SK-N-SH treated with all-trans-retinoic acid at 6 μM for 48 hours (cell line): Measurements from ENCODE around the gene NLGN2.

Source experiments
- ATAC-seq: fragments of 200-7000 bp; cut with Tn5 transposase; 3 replicates; pipeline ENCODE4 v1.9.1; 2020; ENCODE audit warnings: mild to moderate bottlenecking, moderate library complexity
- ARNTL ChIP-seq: fragments of 450-650 bp; formaldehyde crosslinking; IDR thresholded peaks from 2 replicates; pipeline ENCODE4 v1.5.0; 2020; ENCODE audit warnings: low read depth, mild to moderate bottlenecking, moderate library complexity, borderline replicate concordance
- BACH2 ChIP-seq: fragments of 250-450 bp; sonication (Bioruptor Pico); IDR thresholded peaks from 2 replicates; pipeline ENCODE4 v1.9.0; 2021; ENCODE audit warnings: mild to moderate bottlenecking, borderline replicate concordance
- CREB5 ChIP-seq: fragments of 250-450 bp; sonication (Bioruptor Pico); IDR thresholded peaks from 2 replicates; pipeline ENCODE4 v1.5.1; 2020; ENCODE audit warnings: low read depth, mild to moderate bottlenecking, moderate library complexity
- CSDC2 ChIP-seq: fragments of 250-450 bp; sonication (Bioruptor Pico); IDR thresholded peaks from 2 replicates; pipeline ENCODE4 v1.5.0; 2020; ENCODE audit warnings: mild to moderate bottlenecking, moderate library complexity
- CSRNP3 ChIP-seq: fragments of 250-450 bp; sonication (Bioruptor Pico); IDR thresholded peaks from 2 replicates; pipeline ENCODE4 v1.5.1; 2021; ENCODE audit warnings: mild to moderate bottlenecking, moderate library complexity
- ESRRG ChIP-seq: fragments of 250-450 bp; sonication (Bioruptor Pico); IDR thresholded peaks from 2 replicates; pipeline ENCODE4 v1.6.1; 2021; ENCODE audit warnings: mild to moderate bottlenecking
- GLIS3 ChIP-seq: fragments of 250-450 bp; sonication (Bioruptor Pico); IDR thresholded peaks from 2 replicates; pipeline ENCODE4 v1.5.0; 2020; ENCODE audit warnings: mild to moderate bottlenecking, moderate library complexity
- ISL1 ChIP-seq: fragments of 250-450 bp; sonication (Bioruptor Pico); IDR thresholded peaks from 2 replicates; pipeline ENCODE4 v2.1.2; 2022; ENCODE audit warnings: mild to moderate bottlenecking, moderate library complexity
- OSR1 ChIP-seq: fragments of 250-450 bp; sonication (Bioruptor Pico); IDR thresholded peaks from 2 replicates; pipeline ENCODE4 v1.8.0; 2022; ENCODE audit warnings: moderate library complexity, mild to moderate bottlenecking, inconsistent platforms
- PATZ1 ChIP-seq: fragments of 250-450 bp; sonication (Bioruptor Pico); IDR thresholded peaks from 2 replicates; pipeline ENCODE4 v1.8.0; 2020; ENCODE audit warnings: mild to moderate bottlenecking, moderate library complexity, borderline replicate concordance
- PPARA ChIP-seq: fragments of 250-450 bp; sonication (Bioruptor Pico); IDR thresholded peaks from 2 replicates; pipeline ENCODE4 v1.5.0; 2020; ENCODE audit warnings: mild to moderate bottlenecking, borderline replicate concordance
- SNAI2 ChIP-seq: fragments of 250-450 bp; sonication (Bioruptor Pico); IDR thresholded peaks from 2 replicates; pipeline ENCODE4 v1.5.0; 2020; ENCODE audit warnings: mild to moderate bottlenecking, moderate library complexity
- TOX ChIP-seq: fragments of 250-450 bp; sonication (Bioruptor Pico); IDR thresholded peaks from 2 replicates; pipeline ENCODE4 v1.8.0; 2021; ENCODE audit warnings: mild to moderate bottlenecking, moderate library complexity, borderline replicate concordance
- TSHZ2 ChIP-seq: fragments of 250-450 bp; sonication (Bioruptor Pico); IDR thresholded peaks from 2 replicates; pipeline ENCODE4 v1.5.0; 2020; ENCODE audit warnings: mild to moderate bottlenecking, moderate library complexity
- ZC3H10 ChIP-seq: fragments of 250-450 bp; sonication (Bioruptor Pico); IDR thresholded peaks from 2 replicates; pipeline ENCODE4 v1.5.1; 2021; ENCODE audit warnings: mild to moderate bottlenecking, moderate library complexity
- ZFP3 ChIP-seq: fragments of 250-450 bp; sonication (Bioruptor Pico); IDR thresholded peaks from 2 replicates; pipeline ENCODE4 v1.5.0; 2020; ENCODE audit warnings: mild to moderate bottlenecking, moderate library complexity
- ZFP30 ChIP-seq: fragments of 450-650 bp; formaldehyde crosslinking; IDR thresholded peaks from 2 replicates; pipeline ENCODE4 v1.5.0; 2022; ENCODE audit warnings: mild to moderate bottlenecking, moderate library complexity
- ZNF565 ChIP-seq: fragments of 450-650 bp; formaldehyde crosslinking; conservative IDR thresholded peaks from 2 replicates; pipeline ENCODE4 v1.5.0; 2020; ENCODE audit warnings: low read depth, mild to moderate bottlenecking, moderate library complexity
- ZNF8 ChIP-seq: fragments of 450-650 bp; formaldehyde crosslinking; IDR thresholded peaks from 2 replicates; pipeline ENCODE4 v1.5.0; 2020; ENCODE audit warnings: mild to moderate bottlenecking, moderate library complexity

Gene NLGN2

GRCh38 chr17:7464081-7464480 is 56.4 kb downstream of the NLGN2 start:
- TF ChIP-seq ZNF8 (CRISPR knock-in tag) (no peak), ESRRG (CRISPR knock-in tag) (no peak), PATZ1 (CRISPR knock-in tag) (no peak), OSR1 (CRISPR knock-in tag) (no peak), TSHZ2 (CRISPR knock-in tag) (no peak), TOX (CRISPR knock-in tag) (no peak), CSRNP3 (CRISPR knock-in tag) (no peak), PPARA (no peak), GLIS3 (CRISPR knock-in tag) (no peak)

GRCh38 chr17:7465597-7466275 is 58.1 kb downstream of the NLGN2 start:
- TF ChIP-seq CSDC2 (CRISPR knock-in tag) = no peak
- ATAC-seq = no peak

More at GRCh38 chr17:7464081-7464480, 56.4 kb downstream of the NLGN2 start:
- ATAC-seq = no peak

- no peak for ATAC-seq
Observed at GRCh38 chr17:7466318-7466638, 58.6 kb downstream of the NLGN2 start.

More at GRCh38 chr17:7466318-7466638, 58.6 kb downstream of the NLGN2 start:
- TF ChIP-seq SNAI2 (no peak), ZNF565 (CRISPR knock-in tag) (no peak), ZNF8 (CRISPR knock-in tag) (no peak), ZC3H10 (CRISPR knock-in tag) (no peak), BACH2 (no peak), TSHZ2 (CRISPR knock-in tag) (no peak), GLIS3 (CRISPR knock-in tag) (no peak), ZFP3 (CRISPR knock-in tag) (no peak), CSRNP3 (CRISPR knock-in tag) (no peak), ISL1 (no peak), ESRRG (CRISPR knock-in tag) (no peak), PATZ1 (CRISPR knock-in tag) (no peak), PPARA (no peak), CREB5 (no peak), ARNTL (no peak), ZFP30 (CRISPR knock-in tag) (no peak), OSR1 (CRISPR knock-in tag) (no peak), CSDC2 (CRISPR knock-in tag) (no peak)
